ENCODE results near the gene PLXDC2. TPM values are rescaled to one million over a fixed set of nuclear protein-coding genes. Genes with fewer than 3 reads are reported as not detected.
A peak's percentile ranks its signal among the peaks of the same experiment; 100 is the strongest.
"Not testable (repeated sequence)": the region's sequence is repeated elsewhere in the genome, so short reads cannot be mapped to it uniquely, and the experiment has no call there.

The PLXDC2 gene
- 4.0 and 4.6 TPM in 2 replicates for total RNA-seq (2014; rRNA removed)
- polyA plus RNA-seq (2012), result 4.7 TPM

DNA sequence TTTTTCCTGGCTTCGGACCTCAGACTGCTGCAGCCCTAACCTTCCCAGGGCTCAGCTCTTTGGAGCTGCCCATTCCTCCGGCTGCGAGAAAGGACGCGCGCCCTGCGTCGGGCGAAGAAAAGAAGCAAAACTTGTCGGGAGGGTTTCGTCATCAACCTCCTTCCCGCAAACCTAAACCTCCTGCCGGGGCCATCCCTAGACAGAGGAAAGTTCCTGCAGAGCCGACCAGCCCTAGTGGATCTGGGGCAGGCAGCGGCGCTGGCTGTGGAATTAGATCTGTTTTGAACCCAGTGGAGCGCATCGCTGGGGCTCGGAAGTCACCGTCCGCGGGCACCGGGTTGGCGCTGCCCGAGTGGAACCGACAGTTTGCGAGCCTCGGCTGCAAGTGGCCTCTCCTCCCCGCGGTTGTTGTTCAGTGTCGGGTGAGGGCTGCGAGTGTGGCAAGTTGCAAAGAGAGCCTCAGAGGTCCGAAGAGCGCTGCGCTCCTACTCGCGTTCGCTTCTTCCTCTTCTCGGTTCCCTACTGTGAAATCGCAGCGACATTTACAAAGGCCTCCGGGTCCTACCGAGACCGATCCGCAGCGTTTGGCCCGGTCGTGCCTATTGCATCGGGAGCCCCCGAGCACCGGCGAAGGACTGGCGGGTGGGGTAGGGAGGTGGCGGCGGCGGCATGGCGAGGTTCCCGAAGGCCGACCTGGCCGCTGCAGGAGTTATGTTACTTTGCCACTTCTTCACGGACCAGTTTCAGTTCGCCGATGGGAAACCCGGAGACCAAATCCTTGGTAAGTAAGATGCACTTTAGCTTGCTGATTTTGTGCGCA is at the start of gene PLXDC2:
TSS of gene PLXDC2 (plus strand) at position 22 of the 820 bp plus-strand sequence.
- peak; percentile 61 for DNase-seq (ENCODE audit: low read depth)

DNA sequence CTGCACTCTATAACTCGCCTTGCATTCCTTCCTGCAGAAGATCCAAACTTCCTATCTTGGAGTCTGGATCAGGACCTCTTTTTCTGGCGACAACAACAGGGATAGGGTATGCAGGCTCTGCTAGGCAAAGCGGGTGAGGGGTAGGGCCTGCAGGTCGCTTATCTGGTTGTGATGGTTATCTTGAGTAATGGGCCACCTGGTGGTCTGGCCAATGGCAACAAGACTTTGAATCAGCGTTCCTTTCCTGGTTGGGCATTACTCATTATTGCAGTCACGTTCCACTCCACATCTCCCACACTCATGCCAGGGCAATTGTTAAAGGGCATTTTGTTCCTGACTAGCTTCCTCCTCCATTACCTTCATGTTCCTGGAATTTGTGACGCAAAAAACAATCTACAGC is 48.4 kb upstream of the PLXDC2 start:
- DNase-seq (ENCODE audit: low read depth), result no peak

DNA sequence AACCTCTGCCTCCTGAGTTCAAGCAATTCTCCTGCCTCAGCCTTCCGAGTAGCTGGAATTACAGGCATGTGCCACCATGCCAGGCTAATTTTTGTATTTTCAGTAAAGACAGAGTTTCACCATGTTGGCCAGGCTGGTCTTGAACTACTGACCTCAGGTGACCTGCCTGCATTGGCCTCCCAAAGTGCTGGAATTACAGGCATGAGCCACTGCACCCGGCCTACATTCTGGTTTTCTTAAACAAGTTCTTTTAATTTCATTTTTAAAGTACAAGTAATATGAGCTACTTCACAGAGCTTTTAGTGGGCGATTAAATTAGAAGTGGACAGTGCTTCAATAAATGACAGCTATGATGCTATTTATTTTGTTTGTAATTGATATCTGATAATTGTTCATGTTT is 46.4 kb upstream of the PLXDC2 start:
- DNase-seq (ENCODE audit: low read depth), result not testable (repeated sequence)

- DNase-seq (ENCODE audit: low read depth), result no peak
Observed at GRCh38 chr10:19772972-19773371, 43.3 kb upstream of the PLXDC2 start.

GRCh38 chr10:19775296-19775695 is 40.9 kb upstream of the PLXDC2 start:
- DNase-seq (ENCODE audit: low read depth), result no peak

- DNase-seq (ENCODE audit: low read depth), result no peak
Observed at GRCh38 chr10:19777806-19778205, 38.4 kb upstream of the PLXDC2 start.

GRCh38 chr10:19778996-19779395 is 37.2 kb upstream of the PLXDC2 start:
- DNase-seq (ENCODE audit: low read depth), result no peak

GRCh38 chr10:19782430-19783089 is 33.7 kb upstream of the PLXDC2 start:
- DNase-seq (ENCODE audit: low read depth), result no peak

DNA sequence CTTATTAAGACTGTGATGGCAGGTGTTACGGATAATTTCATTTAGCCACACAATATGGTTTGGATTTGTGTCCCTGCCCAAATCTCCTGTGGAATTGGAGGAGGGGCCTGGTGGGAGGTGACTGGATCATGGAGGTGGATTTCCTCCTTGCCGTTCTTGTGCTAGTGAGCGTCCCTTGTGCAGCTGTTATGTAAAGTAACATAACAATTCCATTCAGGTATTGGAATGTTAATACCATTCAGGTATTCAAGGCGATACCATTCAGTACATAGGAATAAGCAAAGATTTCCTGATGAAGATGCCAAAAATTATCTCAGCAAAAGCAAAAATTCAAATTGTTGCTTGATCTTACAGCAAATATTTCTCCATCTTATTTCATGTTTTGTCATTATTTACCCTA is 32.5 kb upstream of the PLXDC2 start:
- no peak for DNase-seq (ENCODE audit: low read depth)

DNA sequence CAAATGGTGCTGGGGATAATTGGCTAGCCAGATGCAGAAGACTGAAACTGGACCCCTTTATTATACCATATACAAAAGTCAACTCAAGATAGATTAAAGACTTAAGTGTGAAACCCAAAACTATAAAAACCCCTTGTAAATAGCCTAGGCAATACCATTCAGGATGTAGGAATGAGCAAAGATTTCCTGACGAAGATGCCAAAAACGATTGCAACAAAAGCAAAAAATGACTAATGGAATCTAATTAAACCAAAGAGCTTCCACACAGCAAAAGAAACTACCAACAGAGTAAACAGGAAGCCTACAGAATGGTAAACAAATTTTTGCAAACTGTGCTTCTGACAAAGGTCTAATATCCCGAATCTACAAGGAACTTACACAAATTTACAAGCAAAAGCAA is 30.9 kb upstream of the PLXDC2 start:
- no peak for DNase-seq (ENCODE audit: low read depth)

DNA sequence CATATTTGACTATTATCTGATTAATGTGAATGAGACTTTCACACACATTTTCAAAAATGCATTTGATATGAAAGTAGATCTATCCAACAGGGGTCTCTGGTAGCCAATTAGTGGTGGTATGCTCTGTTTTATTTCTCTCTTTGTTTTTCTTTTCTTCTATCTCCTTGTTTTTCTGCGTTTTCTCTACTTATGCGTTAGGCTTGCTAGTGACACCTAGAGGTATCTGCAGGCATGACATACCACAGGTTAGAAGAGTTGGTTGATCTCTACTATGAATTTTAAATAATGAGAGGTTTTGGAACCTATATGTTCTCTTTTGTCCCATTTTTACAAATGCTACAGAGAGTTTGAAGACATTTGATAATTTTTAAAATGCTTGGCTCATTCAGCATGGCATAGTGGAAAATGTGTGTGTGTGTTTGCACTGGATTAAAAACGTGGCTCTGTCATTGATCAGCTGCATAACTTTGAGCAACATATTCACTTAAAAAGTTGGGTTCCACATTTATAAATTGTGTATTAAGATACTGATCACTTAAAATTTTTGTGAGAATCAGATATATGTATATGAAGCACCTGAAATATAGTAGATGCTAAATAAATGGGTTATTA is 28.1 kb upstream of the PLXDC2 start:
- peak; percentile 67 for DNase-seq (ENCODE audit: low read depth)

DNA sequence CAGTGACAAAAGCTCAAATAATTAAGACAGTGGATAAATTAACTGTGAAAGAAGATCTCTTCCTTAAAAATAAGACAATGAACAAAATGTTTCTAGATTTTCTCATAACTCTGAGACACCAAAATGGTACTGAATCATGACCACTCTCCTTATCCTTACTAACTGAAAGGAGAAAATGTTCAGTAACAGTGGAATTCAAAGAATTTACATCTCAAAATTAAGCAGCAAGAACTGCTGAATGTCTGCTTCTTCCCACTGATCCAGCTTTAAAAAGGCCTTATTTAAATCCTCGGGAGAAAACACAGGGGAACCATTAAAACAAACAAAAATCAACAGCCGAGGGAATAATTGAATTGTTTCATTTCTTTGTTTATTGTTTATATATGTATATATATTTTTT is 27.3 kb upstream of the PLXDC2 start:
- DNase-seq (ENCODE audit: low read depth), result peak; percentile 9

DNA sequence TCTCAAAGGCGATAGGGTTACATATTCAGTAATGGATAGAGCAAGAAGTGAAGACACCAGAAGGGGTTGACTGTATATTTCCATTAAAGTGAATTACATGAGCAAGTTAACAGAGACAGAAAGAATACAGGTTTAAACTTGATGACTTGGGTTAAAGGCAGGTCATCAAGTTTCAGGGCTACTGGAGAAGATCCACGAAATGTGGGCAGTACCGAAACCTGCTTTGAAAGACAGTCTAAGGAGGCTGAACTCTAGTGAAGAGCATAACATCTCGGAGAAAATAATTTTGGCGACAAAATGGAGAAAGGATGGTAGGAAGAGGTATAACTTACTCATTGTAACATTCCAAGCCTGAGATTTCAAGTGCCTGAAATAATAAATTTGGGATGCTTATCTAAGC is 26.6 kb upstream of the PLXDC2 start:
- DNase-seq (ENCODE audit: low read depth), result no peak

GRCh38 chr10:19791032-19791431 is 25.2 kb upstream of the PLXDC2 start:
- no peak for DNase-seq (ENCODE audit: low read depth)

- no peak for DNase-seq (ENCODE audit: low read depth)
Observed at GRCh38 chr10:19795684-19796083, 20.5 kb upstream of the PLXDC2 start.

DNA sequence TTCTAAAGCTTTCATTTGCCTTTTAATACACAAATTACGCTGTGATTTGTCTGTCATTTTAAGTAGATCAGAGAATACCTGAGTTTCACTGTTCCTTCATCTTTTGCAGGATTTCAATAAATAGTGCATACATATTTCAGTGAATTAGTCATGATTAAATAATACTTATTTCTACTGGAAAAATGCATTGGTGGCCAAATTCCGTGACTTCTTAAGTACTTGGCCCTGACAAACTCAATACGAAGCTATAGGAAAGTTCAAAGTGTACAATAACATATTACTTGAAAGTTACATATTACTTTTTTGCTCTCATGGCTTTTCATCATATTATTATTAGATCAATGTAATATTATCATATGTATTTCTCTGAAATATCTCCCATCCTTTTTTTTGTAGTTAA is 16.1 kb upstream of the PLXDC2 start:
- DNase-seq (ENCODE audit: low read depth), result no peak

- no peak for DNase-seq (ENCODE audit: low read depth)
Observed at GRCh38 chr10:19801369-19801768, 14.9 kb upstream of the PLXDC2 start.

- DNase-seq (ENCODE audit: low read depth), result no peak
Observed at GRCh38 chr10:19803676-19804075, 12.6 kb upstream of the PLXDC2 start.

DNA sequence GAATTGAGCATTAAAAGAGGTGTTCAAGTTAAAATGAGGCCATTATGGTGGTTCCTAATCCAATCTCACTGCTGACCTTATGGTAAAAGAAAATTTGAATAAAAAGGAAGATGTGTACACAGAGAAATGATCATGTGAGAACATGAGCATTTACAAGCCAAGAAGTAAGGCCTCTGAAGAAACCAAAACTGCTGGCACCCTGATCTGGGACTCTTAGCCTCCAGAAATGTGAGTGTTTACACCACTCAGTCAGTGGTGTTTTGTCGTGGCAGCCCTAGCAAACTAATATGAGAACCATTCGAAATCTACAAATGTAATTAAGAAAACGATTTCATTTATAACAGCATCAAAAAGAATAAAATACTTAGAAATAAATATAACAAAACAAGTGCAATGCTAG is 6.8 kb upstream of the PLXDC2 start:
- DNase-seq (ENCODE audit: low read depth), result no peak

DNA sequence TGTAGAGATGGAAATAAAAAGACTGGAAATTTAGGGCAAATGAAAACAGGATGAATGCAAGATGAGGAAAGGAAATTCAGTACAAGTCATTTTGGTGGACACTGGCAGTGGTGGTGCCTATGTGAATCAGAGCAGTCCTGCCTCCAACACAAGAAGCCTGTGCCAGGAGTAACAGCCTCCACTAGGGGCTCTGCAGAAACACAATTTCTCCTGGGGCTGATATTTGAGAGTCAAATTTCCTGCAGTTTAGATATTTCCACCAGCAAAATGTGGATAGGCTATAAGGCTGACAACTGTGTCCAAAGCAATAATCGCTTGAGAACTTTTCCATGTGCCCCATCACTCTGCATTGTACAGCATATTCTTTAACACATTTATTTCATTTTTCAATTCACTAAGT is 4.7 kb upstream of the PLXDC2 start:
- DNase-seq (ENCODE audit: low read depth), result peak; percentile 61

DNA sequence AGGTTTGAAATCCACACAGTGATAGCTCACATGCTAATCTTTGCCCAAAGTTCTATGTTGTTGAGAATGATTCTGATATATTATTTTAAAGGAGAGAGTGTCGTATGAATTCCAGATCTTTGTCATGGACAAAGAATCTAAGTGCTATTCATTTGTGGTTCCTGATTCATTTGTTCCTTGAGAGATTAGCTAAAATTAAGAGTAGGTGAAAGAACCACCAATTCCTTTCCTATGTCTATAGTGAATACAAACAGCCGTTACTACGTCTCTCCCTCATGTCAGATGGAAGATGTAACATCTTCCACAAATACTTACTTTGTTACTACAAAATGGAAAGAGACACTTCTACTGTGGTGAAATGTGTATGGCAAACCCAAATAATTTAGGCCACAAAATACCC is 3.3 kb upstream of the PLXDC2 start:
- peak; percentile 10 for DNase-seq (ENCODE audit: low read depth)

DNA sequence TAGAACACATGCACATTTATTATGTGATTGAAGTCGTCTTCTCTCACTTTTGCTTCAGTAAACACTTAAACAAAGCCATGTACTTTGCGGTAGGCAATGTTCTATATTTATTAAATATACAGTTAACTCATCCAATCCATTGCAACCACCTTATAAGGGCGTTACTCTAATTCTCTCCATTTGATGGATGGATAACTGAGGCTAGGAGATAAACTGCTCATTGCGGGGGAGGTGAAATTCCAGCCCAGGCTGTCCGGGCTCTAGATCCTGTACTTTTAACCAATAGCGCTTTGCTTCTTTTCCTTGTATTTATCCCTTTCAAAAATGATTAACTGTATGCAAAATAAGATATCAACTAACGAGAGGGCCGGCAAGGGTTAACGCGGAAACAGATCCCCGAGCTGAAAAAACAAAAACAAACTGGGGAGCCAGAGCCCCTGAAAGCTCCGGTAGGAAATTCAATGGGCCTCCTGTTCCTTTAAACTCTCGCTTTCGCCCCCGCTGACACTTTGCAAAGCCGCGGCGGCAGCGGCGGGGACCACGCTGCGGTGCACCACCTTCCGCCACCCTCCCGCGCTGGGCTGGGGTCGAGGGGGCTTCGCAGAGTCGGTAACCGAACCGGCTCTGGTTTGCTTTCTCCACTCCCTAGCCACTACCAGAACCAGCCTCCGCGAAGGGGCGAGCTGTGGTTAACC is 1.0 kb upstream of the PLXDC2 start:
- DNase-seq (ENCODE audit: low read depth), result peak; percentile 18
